ENCODE data around the gene CLEC20A.

- no peak for TF ChIP-seq CTCF (IDR thresholded peaks at IDR 0.05 in 8 of 11, conservative IDR thresholded peaks at IDR 0.05 in 3 of 11)
- no peak for TF ChIP-seq POLR2A (IDR thresholded peaks at IDR 0.05)
- TF ChIP-seq POLR2AphosphoS5 (IDR thresholded peaks at IDR 0.05): no peak
These were observed 4.4 kb downstream of the CLEC20A start for GRCh38 chr1:178492341-178492740.

All from spleen (tissue), 7 donors.